Measurements from ENCODE around the gene CPEB4.

The CPEB4 gene

GRCh38 chr5:173998531-173998930 is 110.4 kb downstream of the CPEB4 start:
- DNase-seq (ENCODE audit: low spot score) = no peak
- Histone ChIP-seq H3K27ac (no peak overlapping the region), H3K4me3 (no peak overlapping the region)
- TF ChIP-seq CTCF (IDR thresholded peaks at IDR 0.05) = no peak

DNA sequence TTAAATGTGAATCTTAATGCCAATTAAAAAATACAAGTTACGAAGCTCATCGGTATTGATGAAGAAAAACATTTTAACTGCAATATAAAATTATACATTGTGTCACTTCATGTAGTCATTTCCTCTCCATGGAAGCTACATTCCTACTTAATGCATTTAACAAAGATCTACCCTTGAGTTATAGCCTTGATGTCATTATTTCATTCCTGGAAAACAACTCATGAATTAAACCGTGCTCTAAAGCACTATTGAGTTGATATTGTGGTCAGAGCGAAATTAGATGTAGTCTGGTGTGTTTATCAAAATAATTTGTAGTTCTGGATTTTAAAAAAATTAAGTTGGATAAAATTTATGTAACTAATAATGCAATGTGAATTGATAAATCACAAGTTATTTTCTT is 111.9 kb downstream of the CPEB4 start:
- Histone ChIP-seq H3K27ac (no peak overlapping the region), H3K4me3 (no peak overlapping the region)
- DNase-seq (ENCODE audit: low spot score) = no peak
- TF ChIP-seq CTCF (IDR thresholded peaks at IDR 0.05) = no peak

DNA sequence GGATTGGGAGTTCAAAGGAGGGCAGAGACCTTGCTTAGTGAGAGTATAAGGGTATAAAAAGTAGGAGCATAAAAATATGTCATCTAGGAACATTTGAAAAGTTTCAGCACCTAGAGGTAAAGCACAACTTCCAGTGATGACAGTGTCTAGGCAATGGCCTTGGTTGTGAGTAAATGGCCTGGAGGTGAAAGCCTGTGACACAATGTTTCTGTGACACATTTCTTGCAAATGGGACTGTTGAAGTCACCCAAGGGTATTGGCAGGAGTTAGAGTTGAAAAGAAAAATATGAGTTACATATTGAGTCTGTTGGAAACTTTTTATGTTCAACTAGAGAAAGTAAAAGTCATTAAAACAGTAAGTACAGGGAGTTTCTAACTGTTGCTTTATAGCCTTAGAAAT is 115.6 kb downstream of the CPEB4 start:
- TF ChIP-seq CTCF (IDR thresholded peaks at IDR 0.05) = no peak
- no peak for DNase-seq (ENCODE audit: low spot score)

DNA sequence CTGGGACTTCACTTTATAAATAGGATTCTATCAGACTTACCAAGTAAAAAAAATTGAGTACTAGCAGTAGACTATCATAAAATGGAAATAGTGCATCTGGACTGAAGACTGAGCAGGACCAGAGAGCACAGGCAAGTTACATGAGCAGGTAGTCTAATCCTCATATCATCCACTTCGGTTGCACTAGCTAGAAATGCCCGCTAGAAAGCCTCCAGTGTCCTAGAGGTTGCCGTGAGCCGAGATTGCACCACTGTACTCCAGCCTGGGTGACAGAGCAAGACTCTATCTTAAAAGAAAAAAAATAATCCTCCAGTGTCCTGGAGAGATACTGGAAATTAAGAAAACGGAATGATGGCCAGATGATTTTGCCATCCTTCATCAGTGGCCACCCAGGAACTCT is 120.8 kb downstream of the CPEB4 start:
- DNase-seq (ENCODE audit: low spot score) = no peak
- no peak for TF ChIP-seq CTCF (IDR thresholded peaks at IDR 0.05)
- Histone ChIP-seq H3K27ac (no peak overlapping the region), H3K4me3 (no peak overlapping the region)

More for the DNA sequence above, 115.6 kb downstream of the CPEB4 start:
- Histone ChIP-seq H3K27ac (no peak overlapping the region), H3K4me3 (no peak overlapping the region)

DNA sequence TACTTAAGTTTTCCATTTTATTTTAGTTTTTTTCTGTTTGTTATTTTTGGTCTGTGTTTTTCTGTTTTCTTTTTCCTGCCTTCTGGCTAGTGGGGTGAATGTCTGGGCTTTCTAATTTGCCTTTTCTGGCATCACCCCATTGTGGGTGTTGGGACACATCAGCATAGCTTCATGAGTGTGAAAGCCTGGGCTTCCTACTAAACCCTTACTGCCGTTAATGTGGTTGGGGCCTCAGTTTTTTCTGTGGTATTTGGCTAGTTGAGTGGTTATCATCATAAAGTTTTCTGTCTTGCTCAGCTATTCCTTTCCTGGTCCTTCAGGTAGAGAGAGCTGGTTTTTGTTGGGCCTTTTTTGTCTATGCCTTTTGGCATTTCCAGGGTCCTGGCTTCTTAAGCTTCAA is 122.2 kb downstream of the CPEB4 start:
- Histone ChIP-seq H3K4me3 (no peak overlapping the region), H3K27ac (no peak overlapping the region)
- no peak for TF ChIP-seq CTCF (IDR thresholded peaks at IDR 0.05)
- no peak for DNase-seq (ENCODE audit: low spot score)

DNA sequence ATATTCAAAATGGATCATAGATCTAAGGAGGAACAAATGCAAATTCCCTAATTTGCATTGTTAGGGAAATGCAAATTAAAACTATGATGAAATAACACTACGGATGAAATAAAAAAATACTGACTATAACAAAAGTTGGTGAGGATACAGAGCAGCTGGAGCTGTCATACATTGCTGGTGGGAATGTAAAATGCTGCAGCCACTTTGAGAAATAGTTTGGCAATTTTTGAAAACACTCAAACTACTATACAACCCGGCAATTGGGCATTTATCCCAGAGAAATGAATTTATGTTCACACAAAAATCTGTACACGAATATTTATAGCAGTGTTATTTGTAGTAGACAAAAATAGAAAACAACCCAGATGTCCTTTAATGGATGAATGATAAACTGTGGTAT is 123.3 kb downstream of the CPEB4 start:
- DNase-seq (ENCODE audit: low spot score) = no peak
- TF ChIP-seq CTCF (IDR thresholded peaks at IDR 0.05) = no peak
- Histone ChIP-seq H3K4me3 (no peak overlapping the region), H3K27ac (no peak overlapping the region)

Data from coronary artery (tissue), 2 donors.